Astrocyte of the spinal cord (primary cell): ENCODE results near the gene HKDC1.

Source experiments
- DNase-seq: peaks from one replicate; pipeline ENCODE4 v3.0.0; 2011; ENCODE audit warnings: low read depth, low spot score
- H3K4me3 ChIP-seq: 2 replicates; pipeline ENCODE4 v1.5.1; 2011; ENCODE audit warnings: low read depth, mild to moderate bottlenecking, low read length, moderate library complexity
- CTCF ChIP-seq: IDR thresholded peaks from 2 replicates; pipeline ENCODE4 v1.5.1; 2012; ENCODE audit warnings: low read depth, mild to moderate bottlenecking, low read length, inconsistent platforms
- in situ Hi-C: cut with HindIII; loops from 2 replicates; pipeline ENCODE4 v1.10.0; 2017; ENCODE audit warnings: low sequenced_read_pairs

Gene HKDC1

DNA sequence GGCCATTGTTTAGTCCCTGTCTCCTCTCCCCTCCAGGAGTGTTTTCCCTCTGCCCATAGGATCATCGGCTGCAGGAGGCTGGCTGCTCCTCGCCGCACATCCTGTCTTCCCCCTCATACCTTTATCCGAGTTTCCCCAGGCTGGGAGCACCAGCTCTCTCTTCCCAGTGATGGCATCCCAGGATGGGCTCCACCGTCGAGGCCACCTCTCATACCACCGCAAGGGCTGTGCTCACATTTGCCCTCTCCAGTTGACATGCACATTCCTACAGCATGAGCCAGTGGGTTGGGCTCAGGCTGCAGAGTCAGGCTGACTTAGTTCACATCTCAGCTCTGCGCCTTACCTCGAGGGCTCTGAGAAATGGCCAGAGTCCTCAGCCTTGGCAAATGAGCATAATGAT, 12.1 kb downstream of the HKDC1 start:
- H3K4me3 ChIP-seq, result no peak overlapping the region
- no peak for TF ChIP-seq CTCF
- DNase-seq, result peak; percentile 70
- in situ Hi-C loops, result no loop called here

- in situ Hi-C loops, result no loop called here
- no peak for TF ChIP-seq CTCF
Measured at GRCh38 chr10:69232736-69233480, 12.8 kb downstream of the HKDC1 start.

GRCh38 chr10:69234447-69234846, 14.3 kb downstream of the HKDC1 start:
- H3K4me3 ChIP-seq, result no peak overlapping the region
- DNase-seq, result no peak
- in situ Hi-C loops, result no loop called here
- TF ChIP-seq CTCF, result no peak

More at GRCh38 chr10:69232736-69233480, 12.8 kb downstream of the HKDC1 start:
- H3K4me3 ChIP-seq, result no peak overlapping the region
- DNase-seq, result no peak

- DNase-seq, result peak; percentile 76
- TF ChIP-seq CTCF, result peak; percentile 91
- in situ Hi-C loops, result no loop called here
- no peak overlapping the region for H3K4me3 ChIP-seq
Measured at GRCh38 chr10:69237528-69238159, 17.5 kb downstream of the HKDC1 start.

GRCh38 chr10:69239136-69239535, 19.0 kb downstream of the HKDC1 start:
- no peak overlapping the region for H3K4me3 ChIP-seq
- in situ Hi-C loops, result no loop called here
- TF ChIP-seq CTCF, result no peak
- DNase-seq, result no peak

GRCh38 chr10:69239816-69240434, 19.8 kb downstream of the HKDC1 start:
- in situ Hi-C loops, result no loop called here
- TF ChIP-seq CTCF, result no peak
- no peak for DNase-seq
- H3K4me3 ChIP-seq, result no peak overlapping the region
